SK-N-DZ (cell line): Measurements from ENCODE around the gene DAW1.

Experiments used
- DNase-seq: peaks from one replicate; pipeline ENCODE4 v3.0.0-alpha.2; 2015; ENCODE audit warnings: low spot score

Gene DAW1

GRCh38 chr2:227861011-227861410, 10.4 kb upstream of the DAW1 start:
- DNase-seq: no peak

GRCh38 chr2:227862227-227862740, 9.1 kb upstream of the DAW1 start:
- peak; percentile 5 for DNase-seq

- no peak for DNase-seq
These were observed 8.5 kb upstream of the DAW1 start for GRCh38 chr2:227862741-227863588.

GRCh38 chr2:227864161-227864756, 7.2 kb upstream of the DAW1 start:
- DNase-seq: no peak

GRCh38 chr2:227865291-227865690, 6.1 kb upstream of the DAW1 start:
- no peak for DNase-seq

- no peak for DNase-seq
These were observed 4.0 kb upstream of the DAW1 start for GRCh38 chr2:227867386-227867785.

GRCh38 chr2:227870710-227871374, 589 bp upstream of the DAW1 start:
- no peak for DNase-seq

- DNase-seq: no peak
These were observed 1.2 kb downstream of the DAW1 start for GRCh38 chr2:227872676-227873075.

GRCh38 chr2:227876300-227876801, 4.9 kb downstream of the DAW1 start:
- DNase-seq: no peak

GRCh38 chr2:227877421-227878310, 6.2 kb downstream of the DAW1 start:
- no peak for DNase-seq

GRCh38 chr2:227880460-227880859, 9.0 kb downstream of the DAW1 start:
- no peak for DNase-seq

GRCh38 chr2:227881866-227882517, 10.6 kb downstream of the DAW1 start:
- DNase-seq: no peak

GRCh38 chr2:227884511-227884947, 13.1 kb downstream of the DAW1 start:
- DNase-seq: peak; percentile 49

GRCh38 chr2:227886149-227886548, 14.7 kb downstream of the DAW1 start:
- no peak for DNase-seq

- no peak for DNase-seq
These were observed 16.9 kb downstream of the DAW1 start for GRCh38 chr2:227888289-227888688.

- DNase-seq: no peak
These were observed 17.9 kb downstream of the DAW1 start for GRCh38 chr2:227889336-227889735.

GRCh38 chr2:227890495-227891079, 19.2 kb downstream of the DAW1 start:
- peak; percentile 24 for DNase-seq

- no peak for DNase-seq
These were observed 20.2 kb downstream of the DAW1 start for GRCh38 chr2:227891673-227892072.

- no peak for DNase-seq
These were observed 31.9 kb downstream of the DAW1 start for GRCh38 chr2:227903381-227903780.

- no peak for DNase-seq
These were observed 35.6 kb downstream of the DAW1 start for GRCh38 chr2:227906991-227907390.
